ENCODE measurements around the gene HSPB9.

The HSPB9 gene

DNA sequence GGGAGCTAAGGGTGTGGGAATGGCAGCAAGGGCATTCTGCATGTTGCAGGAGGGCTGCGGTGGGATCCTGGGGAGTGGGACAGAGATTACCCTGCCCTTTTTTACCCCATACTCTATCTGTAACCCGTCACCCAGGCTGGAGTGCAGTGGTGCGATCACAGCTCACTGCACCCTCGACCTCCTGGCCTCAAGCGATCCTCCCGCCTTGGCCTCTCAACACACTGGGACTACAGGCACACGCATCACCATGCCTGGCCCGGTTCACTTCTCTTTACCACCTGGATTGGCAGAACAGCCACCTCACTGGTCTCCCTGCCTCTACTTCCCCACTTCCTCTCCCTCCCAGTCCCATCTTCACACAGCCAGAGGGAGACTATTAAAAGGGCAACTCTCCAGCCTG lies 33.9 kb upstream of the HSPB9 start:
- FAIRE-seq = no peak
- no peak for DNase-seq (ENCODE audit: insufficient read length)
- TF ChIP-seq TAF1 (IDR thresholded peaks at IDR 0.05; ENCODE audit: borderline replicate concordance, low read depth, low read length) (no peak), POLR2A (IDR thresholded peaks at IDR 0.05; ENCODE audit: low read depth, low read length) (no peak), POLR2AphosphoS5 (IDR thresholded peaks at IDR 0.05; ENCODE audit: low read depth, low read length) (no peak)

GRCh38 chr17:42090964-42091790 lies 31.4 kb upstream of the HSPB9 start:
- no peak for TF ChIP-seq POLR2AphosphoS5 (IDR thresholded peaks at IDR 0.05; ENCODE audit: low read depth, low read length)
- TF ChIP-seq POLR2A (IDR thresholded peaks at IDR 0.05; ENCODE audit: low read depth, low read length) = no peak
- TF ChIP-seq TAF1 (IDR thresholded peaks at IDR 0.05; ENCODE audit: borderline replicate concordance, low read depth, low read length) = no peak
- DNase-seq (ENCODE audit: insufficient read length) (no peak), FAIRE-seq (no peak)

DNA sequence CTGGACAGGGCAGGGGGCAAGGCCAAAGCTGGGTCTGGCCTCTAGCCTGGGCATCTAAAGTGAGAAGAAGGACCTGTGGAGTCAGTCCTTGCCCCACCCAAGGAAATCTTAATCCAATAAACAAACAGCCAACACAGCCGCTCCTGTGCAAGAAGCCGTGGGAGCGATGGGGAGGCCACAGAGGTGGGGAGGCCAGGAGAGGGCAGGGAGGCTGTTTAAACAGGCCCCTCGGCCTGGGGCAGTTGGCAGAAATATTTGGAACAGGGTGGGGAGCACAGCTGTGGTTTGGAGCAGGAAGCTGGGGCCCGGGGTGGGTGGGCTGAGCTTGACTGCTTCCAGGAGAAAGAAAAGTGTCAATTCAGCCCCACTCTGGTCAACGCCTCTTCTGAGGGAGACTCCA lies 29.7 kb upstream of the HSPB9 start:
- FAIRE-seq (no peak), DNase-seq (ENCODE audit: insufficient read length) (no peak)
- TF ChIP-seq POLR2A (IDR thresholded peaks at IDR 0.05; ENCODE audit: low read depth, low read length) = no peak
- TF ChIP-seq TAF1 (IDR thresholded peaks at IDR 0.05; ENCODE audit: borderline replicate concordance, low read depth, low read length) = no peak
- TF ChIP-seq POLR2AphosphoS5 (IDR thresholded peaks at IDR 0.05; ENCODE audit: low read depth, low read length) = no peak

GRCh38 chr17:42094375-42095069 lies 28.1 kb upstream of the HSPB9 start:
- no peak for FAIRE-seq
- DNase-seq (ENCODE audit: insufficient read length) = no peak
- TF ChIP-seq POLR2AphosphoS5 (IDR thresholded peaks at IDR 0.05; ENCODE audit: low read depth, low read length) (no peak), POLR2A (IDR thresholded peaks at IDR 0.05; ENCODE audit: low read depth, low read length) (no peak), TAF1 (IDR thresholded peaks at IDR 0.05; ENCODE audit: borderline replicate concordance, low read depth, low read length) (no peak)

DNA sequence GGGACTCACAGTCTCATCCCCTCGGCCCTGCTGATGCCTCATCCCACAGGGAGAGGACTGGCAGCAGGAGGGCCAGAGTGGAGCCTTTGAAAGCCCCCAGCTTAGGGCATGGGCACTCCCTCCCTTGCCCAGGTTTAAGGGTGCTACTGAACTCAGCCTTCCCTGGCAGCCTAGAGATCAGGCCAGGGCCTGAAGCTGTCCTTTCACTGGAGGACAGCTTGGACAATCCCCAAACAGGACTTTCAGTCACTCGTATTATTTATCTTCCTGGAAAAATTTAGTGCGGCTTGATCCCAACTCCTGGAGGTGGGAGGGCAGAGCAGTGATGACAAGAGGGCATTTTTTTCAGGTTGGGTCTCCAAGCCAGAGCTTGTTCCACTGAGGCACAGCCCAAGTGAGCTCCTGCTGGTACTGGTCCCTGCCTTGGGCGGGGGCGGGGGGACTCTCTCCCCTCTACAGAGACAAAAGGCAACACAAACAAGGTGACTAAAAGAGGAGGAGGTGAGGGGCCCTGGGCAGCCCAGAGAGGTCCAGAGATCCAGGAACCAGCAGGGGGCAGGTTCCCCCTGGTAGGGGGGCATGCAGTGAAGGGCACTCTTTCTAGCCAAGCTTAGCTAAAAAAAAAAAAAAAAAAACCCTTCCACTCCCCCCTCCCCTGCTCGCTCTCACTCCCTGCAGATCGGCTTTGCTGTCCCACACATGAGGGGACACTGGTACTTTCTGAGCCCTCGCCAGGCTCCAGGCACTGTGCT lies 26.1 kb upstream of the HSPB9 start:
- DNase-seq (ENCODE audit: insufficient read length) (no peak), FAIRE-seq (no peak)
- no peak for TF ChIP-seq TAF1 (IDR thresholded peaks at IDR 0.05; ENCODE audit: borderline replicate concordance, low read depth, low read length)
- TF ChIP-seq POLR2A (IDR thresholded peaks at IDR 0.05; ENCODE audit: low read depth, low read length) = no peak
- no peak for TF ChIP-seq POLR2AphosphoS5 (IDR thresholded peaks at IDR 0.05; ENCODE audit: low read depth, low read length)

- DNase-seq (ENCODE audit: insufficient read length) (peak; percentile 66), FAIRE-seq (no peak)
These were observed 24.6 kb upstream of the HSPB9 start, which contains the start of gene ZNF385C for GRCh38 chr17:42097691-42098631. ZNF385C (minus strand) TSS chr17:42098473; CDS start chr17:42063056, 35,417 bp downstream.

DNA sequence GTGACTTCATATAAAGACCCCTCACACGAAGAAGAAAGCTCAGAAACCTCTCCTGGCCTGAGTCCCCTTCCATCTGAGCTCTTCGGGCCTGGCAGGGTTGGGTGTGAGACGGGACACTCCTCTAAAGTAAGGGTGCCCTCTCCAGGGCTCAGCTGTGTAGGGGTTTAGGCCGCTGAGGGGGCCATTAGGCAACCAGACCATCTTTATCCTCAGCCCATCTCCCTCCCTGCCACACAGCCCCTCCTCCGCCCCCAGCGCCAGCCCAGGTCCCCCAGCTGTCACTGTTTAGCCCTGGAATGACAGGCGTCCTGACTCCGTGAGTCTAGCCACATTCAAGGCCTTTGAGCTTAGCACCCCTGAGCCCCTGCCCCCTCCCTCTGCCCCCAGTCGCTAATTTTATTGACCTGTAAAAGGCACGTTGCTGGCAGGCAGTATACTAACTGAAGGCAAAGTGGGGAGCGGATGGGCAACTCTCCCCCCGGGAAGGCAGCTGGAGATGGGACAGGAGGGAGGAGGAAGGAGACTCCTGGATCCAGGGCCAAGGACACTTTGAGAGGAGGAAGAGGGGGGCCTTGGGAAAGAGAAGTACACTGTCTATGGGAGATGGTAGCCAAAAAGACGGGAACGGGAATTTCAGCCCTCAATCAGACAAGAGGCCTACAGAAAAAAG lies 23.7 kb upstream of the HSPB9 start:
- FAIRE-seq (no peak), DNase-seq (ENCODE audit: insufficient read length) (no peak)
- TF ChIP-seq POLR2AphosphoS5 (IDR thresholded peaks at IDR 0.05; ENCODE audit: low read depth, low read length) = no peak
- no peak for TF ChIP-seq TAF1 (IDR thresholded peaks at IDR 0.05; ENCODE audit: borderline replicate concordance, low read depth, low read length)
- TF ChIP-seq POLR2A (IDR thresholded peaks at IDR 0.05; ENCODE audit: low read depth, low read length) = no peak

More at GRCh38 chr17:42097691-42098631, 24.6 kb upstream of the HSPB9 start, which contains the start of gene ZNF385C:
- TF ChIP-seq POLR2AphosphoS5 (IDR thresholded peaks at IDR 0.05; ENCODE audit: low read depth, low read length) (no peak), TAF1 (IDR thresholded peaks at IDR 0.05; ENCODE audit: borderline replicate concordance, low read depth, low read length) (no peak)

- TF ChIP-seq POLR2A (IDR thresholded peaks at IDR 0.05; ENCODE audit: low read depth, low read length) (peak; percentile 23; the same call in 1 of the 2 replicates), TAF1 (IDR thresholded peaks at IDR 0.05; ENCODE audit: borderline replicate concordance, low read depth, low read length) (no peak), POLR2AphosphoS5 (IDR thresholded peaks at IDR 0.05; ENCODE audit: low read depth, low read length) (0 out of 2 replicates have a peak, but pooled peaks have one; percentile 17)
- DNase-seq (ENCODE audit: insufficient read length) (peak; percentile 72), FAIRE-seq (peak; percentile 30)
These were observed 20.9 kb upstream of the HSPB9 start for GRCh38 chr17:42101513-42102292.

GRCh38 chr17:42103221-42103954 lies 19.2 kb upstream of the HSPB9 start:
- DNase-seq (ENCODE audit: insufficient read length) = no peak
- TF ChIP-seq POLR2AphosphoS5 (IDR thresholded peaks at IDR 0.05; ENCODE audit: low read depth, low read length) (no peak), TAF1 (IDR thresholded peaks at IDR 0.05; ENCODE audit: borderline replicate concordance, low read depth, low read length) (no peak), POLR2A (IDR thresholded peaks at IDR 0.05; ENCODE audit: low read depth, low read length) (no peak)
- FAIRE-seq = no peak

All from GM12892 (cell line).